NB4 (cell line): ENCODE results near the gene SIRPG.

ENCODE experiments used
- DNase-seq: peaks from one replicate; pipeline ENCODE4 v3.0.0; 2010; ENCODE audit warnings: low read depth
- H3K4me3 ChIP-seq: one replicate; pipeline ENCODE4 v1.5.1; 2011; ENCODE audit warnings: mild to moderate bottlenecking, low read depth, low read length, moderate library complexity
- MAX ChIP-seq: IDR thresholded peaks from 2 replicates; pipeline ENCODE4 v1.6.1; 2011; ENCODE audit warnings: low read depth, low read length
- MYC ChIP-seq: IDR thresholded peaks from 2 replicates; pipeline ENCODE4 v1.6.1; 2011; ENCODE audit warnings: low read depth, low read length
- POLR2A ChIP-seq: IDR thresholded peaks from 2 replicates; pipeline ENCODE4 v1.6.1; 2011; ENCODE audit warnings: mild to moderate bottlenecking; ENCODE audit not compliant: insufficient read length; ENCODE audit errors: extremely low read depth
- TF ChIP-seq, protein P1 (sequence below): IDR thresholded peaks from one replicate; pipeline ENCODE4 v1.5.1; 2012; ENCODE audit warnings: low read depth, low read length

SIRPG gene

GRCh38 chr20:1667502-1668085 lies 10.0 kb upstream of the SIRPG start:
- TF ChIP-seq MYC (no peak), MAX (no peak), POLR2A (no peak)
- TF ChIP-seq, protein P1, sequence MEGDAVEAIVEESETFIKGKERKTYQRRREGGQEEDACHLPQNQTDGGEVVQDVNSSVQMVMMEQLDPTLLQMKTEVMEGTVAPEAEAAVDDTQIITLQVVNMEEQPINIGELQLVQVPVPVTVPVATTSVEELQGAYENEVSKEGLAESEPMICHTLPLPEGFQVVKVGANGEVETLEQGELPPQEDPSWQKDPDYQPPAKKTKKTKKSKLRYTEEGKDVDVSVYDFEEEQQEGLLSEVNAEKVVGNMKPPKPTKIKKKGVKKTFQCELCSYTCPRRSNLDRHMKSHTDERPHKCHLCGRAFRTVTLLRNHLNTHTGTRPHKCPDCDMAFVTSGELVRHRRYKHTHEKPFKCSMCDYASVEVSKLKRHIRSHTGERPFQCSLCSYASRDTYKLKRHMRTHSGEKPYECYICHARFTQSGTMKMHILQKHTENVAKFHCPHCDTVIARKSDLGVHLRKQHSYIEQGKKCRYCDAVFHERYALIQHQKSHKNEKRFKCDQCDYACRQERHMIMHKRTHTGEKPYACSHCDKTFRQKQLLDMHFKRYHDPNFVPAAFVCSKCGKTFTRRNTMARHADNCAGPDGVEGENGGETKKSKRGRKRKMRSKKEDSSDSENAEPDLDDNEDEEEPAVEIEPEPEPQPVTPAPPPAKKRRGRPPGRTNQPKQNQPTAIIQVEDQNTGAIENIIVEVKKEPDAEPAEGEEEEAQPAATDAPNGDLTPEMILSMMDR, result no peak
- DNase-seq, result no peak
- H3K4me3 ChIP-seq, result no peak overlapping the region

- H3K4me3 ChIP-seq, result no peak overlapping the region
- no peak for DNase-seq
- TF ChIP-seq, protein P1, result no peak
- TF ChIP-seq MAX (no peak), POLR2A (no peak), MYC (no peak)
Measured at GRCh38 chr20:1666802-1667201, 9.2 kb upstream of the SIRPG start.

GRCh38 chr20:1665345-1665744 lies 7.8 kb upstream of the SIRPG start:
- DNase-seq, result no peak
- no peak overlapping the region for H3K4me3 ChIP-seq
- TF ChIP-seq MAX, result no peak
- TF ChIP-seq, protein P1, result no peak
- TF ChIP-seq MYC, result no peak
- TF ChIP-seq POLR2A, result no peak

DNA sequence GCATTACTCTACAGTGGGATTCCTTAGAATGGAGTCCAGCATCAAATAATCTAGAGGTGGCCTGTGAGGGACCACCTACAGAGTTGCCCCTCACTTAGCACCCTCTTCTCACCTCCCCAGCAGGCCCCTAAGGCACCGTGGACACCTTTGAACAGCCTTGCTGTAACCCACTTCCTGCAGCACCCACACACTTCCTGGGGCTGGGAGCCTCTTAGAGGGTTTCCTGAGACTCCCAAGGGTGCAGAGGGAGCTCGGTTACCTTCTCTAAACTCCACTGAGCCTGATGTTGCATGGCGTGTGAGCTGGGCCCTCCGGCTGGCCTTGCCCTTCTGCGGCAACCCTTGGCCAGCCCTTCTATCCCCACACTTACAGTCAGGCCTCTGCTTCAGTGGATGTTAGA lies 7.3 kb upstream of the SIRPG start:
- no peak overlapping the region for H3K4me3 ChIP-seq
- TF ChIP-seq POLR2A, result no peak
- no peak for TF ChIP-seq MAX
- TF ChIP-seq MYC, result peak; percentile 36; the same call in 1 of the 2 replicates
- TF ChIP-seq, protein P1, result no peak
- DNase-seq, result peak; percentile 91

DNA sequence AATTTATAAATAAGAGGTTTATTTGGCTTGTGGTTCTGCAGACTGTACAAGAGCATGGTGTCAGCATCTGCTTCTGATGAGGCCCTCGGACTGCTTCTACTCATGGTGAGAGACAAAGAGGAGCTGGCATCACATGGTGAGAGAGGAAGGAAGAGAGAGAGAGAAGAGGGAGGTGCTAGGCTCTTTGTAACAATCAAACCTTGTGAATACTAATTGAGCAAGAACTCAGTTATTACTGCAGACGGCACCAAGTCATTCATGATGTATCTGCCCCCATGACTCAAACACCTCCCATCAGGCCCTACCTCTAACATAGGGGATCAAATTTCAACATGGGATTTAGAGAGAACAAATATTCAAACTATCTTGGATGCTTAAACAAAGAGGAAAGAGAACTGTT lies 6.3 kb upstream of the SIRPG start:
- peak; percentile 79 for DNase-seq
- TF ChIP-seq MAX, result no peak
- TF ChIP-seq MYC, result no peak
- TF ChIP-seq, protein P1, result no peak
- TF ChIP-seq POLR2A, result no peak

More for the DNA sequence above, 6.3 kb upstream of the SIRPG start:
- H3K4me3 ChIP-seq, result no peak overlapping the region
